ENCODE data around the gene KRT222.

DNA sequence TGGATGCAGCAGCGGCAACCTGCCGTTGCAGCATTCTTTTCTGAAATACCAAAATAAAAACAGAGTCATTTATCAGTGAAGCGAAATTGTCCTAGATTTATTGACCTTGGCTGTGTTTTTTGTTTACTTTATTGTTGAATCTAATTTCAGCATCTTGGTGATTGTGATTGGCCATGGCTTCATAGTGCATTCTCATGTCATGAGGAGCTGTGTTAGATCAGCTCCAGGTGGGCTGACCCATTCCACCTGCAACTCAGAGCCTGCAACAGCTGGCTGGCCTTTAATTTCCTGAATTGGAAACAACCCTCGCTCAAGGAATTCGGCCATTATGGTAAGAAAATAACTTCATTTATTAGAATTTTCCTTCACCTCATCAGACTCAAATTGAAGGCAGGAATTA, 22.1 kb upstream of the KRT222 start:
- TF ChIP-seq OSR1 (CRISPR knock-in tag; IDR thresholded peaks at IDR 0.05) = no peak
- no peak for TF ChIP-seq RARB (CRISPR knock-in tag; IDR thresholded peaks at IDR 0.05)
- TF ChIP-seq, protein P1, sequence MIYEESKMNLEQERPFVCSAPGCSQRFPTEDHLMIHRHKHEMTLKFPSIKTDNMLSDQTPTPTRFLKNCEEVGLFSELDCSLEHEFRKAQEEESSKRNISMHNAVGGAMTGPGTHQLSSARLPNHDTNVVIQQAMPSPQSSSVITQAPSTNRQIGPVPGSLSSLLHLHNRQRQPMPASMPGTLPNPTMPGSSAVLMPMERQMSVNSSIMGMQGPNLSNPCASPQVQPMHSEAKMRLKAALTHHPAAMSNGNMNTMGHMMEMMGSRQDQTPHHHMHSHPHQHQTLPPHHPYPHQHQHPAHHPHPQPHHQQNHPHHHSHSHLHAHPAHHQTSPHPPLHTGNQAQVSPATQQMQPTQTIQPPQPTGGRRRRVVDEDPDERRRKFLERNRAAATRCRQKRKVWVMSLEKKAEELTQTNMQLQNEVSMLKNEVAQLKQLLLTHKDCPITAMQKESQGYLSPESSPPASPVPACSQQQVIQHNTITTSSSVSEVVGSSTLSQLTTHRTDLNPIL (CRISPR knock-in tag; IDR thresholded peaks at IDR 0.05; ENCODE audit: low read depth) = no peak
- TF ChIP-seq ZC3H10 (CRISPR knock-in tag; IDR thresholded peaks at IDR 0.05) = no peak
- TF ChIP-seq SNAI2 (CRISPR knock-in tag; IDR thresholded peaks at IDR 0.05) = no peak
- TF ChIP-seq, protein P2, sequence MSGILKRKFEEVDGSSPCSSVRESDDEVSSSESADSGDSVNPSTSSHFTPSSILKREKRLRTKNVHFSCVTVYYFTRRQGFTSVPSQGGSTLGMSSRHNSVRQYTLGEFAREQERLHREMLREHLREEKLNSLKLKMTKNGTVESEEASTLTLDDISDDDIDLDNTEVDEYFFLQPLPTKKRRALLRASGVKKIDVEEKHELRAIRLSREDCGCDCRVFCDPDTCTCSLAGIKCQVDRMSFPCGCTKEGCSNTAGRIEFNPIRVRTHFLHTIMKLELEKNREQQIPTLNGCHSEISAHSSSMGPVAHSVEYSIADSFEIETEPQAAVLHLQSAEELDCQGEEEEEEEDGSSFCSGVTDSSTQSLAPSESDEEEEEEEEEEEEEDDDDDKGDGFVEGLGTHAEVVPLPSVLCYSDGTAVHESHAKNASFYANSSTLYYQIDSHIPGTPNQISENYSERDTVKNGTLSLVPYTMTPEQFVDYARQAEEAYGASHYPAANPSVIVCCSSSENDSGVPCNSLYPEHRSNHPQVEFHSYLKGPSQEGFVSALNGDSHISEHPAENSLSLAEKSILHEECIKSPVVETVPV (CRISPR knock-in tag; IDR thresholded peaks at IDR 0.05) = no peak
- no peak for TF ChIP-seq ZFP30 (CRISPR knock-in tag; IDR thresholded peaks at IDR 0.05)
- TF ChIP-seq, protein P3, sequence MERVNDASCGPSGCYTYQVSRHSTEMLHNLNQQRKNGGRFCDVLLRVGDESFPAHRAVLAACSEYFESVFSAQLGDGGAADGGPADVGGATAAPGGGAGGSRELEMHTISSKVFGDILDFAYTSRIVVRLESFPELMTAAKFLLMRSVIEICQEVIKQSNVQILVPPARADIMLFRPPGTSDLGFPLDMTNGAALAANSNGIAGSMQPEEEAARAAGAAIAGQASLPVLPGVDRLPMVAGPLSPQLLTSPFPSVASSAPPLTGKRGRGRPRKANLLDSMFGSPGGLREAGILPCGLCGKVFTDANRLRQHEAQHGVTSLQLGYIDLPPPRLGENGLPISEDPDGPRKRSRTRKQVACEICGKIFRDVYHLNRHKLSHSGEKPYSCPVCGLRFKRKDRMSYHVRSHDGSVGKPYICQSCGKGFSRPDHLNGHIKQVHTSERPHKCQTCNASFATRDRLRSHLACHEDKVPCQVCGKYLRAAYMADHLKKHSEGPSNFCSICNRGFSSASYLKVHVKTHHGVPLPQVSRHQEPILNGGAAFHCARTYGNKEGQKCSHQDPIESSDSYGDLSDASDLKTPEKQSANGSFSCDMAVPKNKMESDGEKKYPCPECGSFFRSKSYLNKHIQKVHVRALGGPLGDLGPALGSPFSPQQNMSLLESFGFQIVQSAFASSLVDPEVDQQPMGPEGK (CRISPR knock-in tag; IDR thresholded peaks at IDR 0.05; ENCODE audit: borderline replicate concordance) = no peak
- TF ChIP-seq BACH2 (CRISPR knock-in tag; IDR thresholded peaks at IDR 0.05; ENCODE audit: borderline replicate concordance) = no peak
- no peak for TF ChIP-seq CSDC2 (CRISPR knock-in tag; IDR thresholded peaks at IDR 0.05)
- no peak for TF ChIP-seq ARNTL (CRISPR knock-in tag; IDR thresholded peaks at IDR 0.05; ENCODE audit: borderline replicate concordance, low read depth)
- no peak for TF ChIP-seq ZNF565 (CRISPR knock-in tag; conservative IDR thresholded peaks at IDR 0.05; ENCODE audit: low read depth)
- TF ChIP-seq POU6F1 (CRISPR knock-in tag; IDR thresholded peaks at IDR 0.05; ENCODE audit: borderline replicate concordance, low read depth) = no peak
